Measurements from ENCODE around the gene ZNF774. TPM values are rescaled to one million over a fixed set of nuclear protein-coding genes. Genes with fewer than 3 reads are reported as not detected.

The ZNF774 gene
- total RNA-seq, 1 donor from 2014 or later: 2.1 TPM

GRCh38 chr15:90382320-90382719 is 30.2 kb downstream of the ZNF774 start:
- H3K36me3 ChIP-seq (ENCODE audit: control insufficient read depth in 3 of 3, insufficient read depth in 3 of 3, low read length in 3 of 3): no peaks in the 10 kb centered on the region

GRCh38 chr15:90386221-90386620 is 34.1 kb downstream of the ZNF774 start:
- Histone ChIP-seq H3K36me3 (ENCODE audit: control insufficient read depth in 3 of 3, insufficient read depth in 3 of 3, low read length in 3 of 3) (peaks cover 0 to 9% (median 8%) of the 10 kb centered on the region in 3 donors), H3K9ac (ENCODE audit: low read depth in 1 of 3, low read length in 3 of 3) (no peak overlapping the region), H3K9me3 (ENCODE audit: control insufficient read depth in 3 of 3, low read length in 3 of 3) (no peaks in the 10 kb centered on the region), H3K4me3 (ENCODE audit: low read length in 3 of 3) (no peak overlapping the region), H3K27me3 (ENCODE audit: control insufficient read depth in 3 of 3, insufficient read depth in 3 of 3, low read length in 3 of 3) (no peaks in the 10 kb centered on the region), H3K4me1 (ENCODE audit: control insufficient read depth in 3 of 3, insufficient read depth in 3 of 3, low read length in 3 of 3) (peaks cover 19 to 23% (median 22%) of the 10 kb centered on the region in 3 donors), H3K27ac (ENCODE audit: low read depth, low read length) (no peak overlapping the region)

More at GRCh38 chr15:90382320-90382719, 30.2 kb downstream of the ZNF774 start:
- no peaks in the 10 kb centered on the region for H3K4me1 ChIP-seq (ENCODE audit: control insufficient read depth in 3 of 3, insufficient read depth in 3 of 3, low read length in 3 of 3)
- H3K27me3 ChIP-seq (ENCODE audit: control insufficient read depth in 3 of 3, insufficient read depth in 3 of 3, low read length in 3 of 3): no peaks in the 10 kb centered on the region
- no peak overlapping the region for H3K4me3 ChIP-seq (ENCODE audit: low read length in 3 of 3)
- H3K27ac ChIP-seq (ENCODE audit: low read depth, low read length): no peak overlapping the region
- peaks cover 0 to 4% (median 2%) of the 10 kb centered on the region in 3 donors for H3K9me3 ChIP-seq (ENCODE audit: control insufficient read depth in 3 of 3, low read length in 3 of 3)
- no peak overlapping the region for H3K9ac ChIP-seq (ENCODE audit: low read depth in 1 of 3, low read length in 3 of 3)

GRCh38 chr15:90387534-90388461 is 35.7 kb downstream of the ZNF774 start, which contains the start of gene IQGAP1:
TSS of gene IQGAP1 (plus strand) at chr15:90388242. CDS start at chr15:90388342, 100 bp downstream.
- Histone ChIP-seq H3K4me1 (ENCODE audit: control insufficient read depth in 3 of 3, insufficient read depth in 3 of 3, low read length in 3 of 3) (peaks cover 28 to 37% (median 33%) of the 10 kb centered on the region in 3 donors), H3K27me3 (ENCODE audit: control insufficient read depth in 3 of 3, insufficient read depth in 3 of 3, low read length in 3 of 3) (no peaks in the 10 kb centered on the region), H3K36me3 (ENCODE audit: control insufficient read depth in 3 of 3, insufficient read depth in 3 of 3, low read length in 3 of 3) (peaks cover 0 to 14% (median 11%) of the 10 kb centered on the region in 3 donors), H3K4me3 (ENCODE audit: low read length in 3 of 3) (peak within 1 kb of the TSS; percentile 86 to 94 (median 92)), H3K27ac (ENCODE audit: low read depth, low read length) (peak within 1 kb of the TSS; percentile 91), H3K9ac (ENCODE audit: low read depth in 1 of 3, low read length in 3 of 3) (peak within 1 kb of the TSS; percentile 91 to 96 (median 96)), H3K9me3 (ENCODE audit: control insufficient read depth in 3 of 3, low read length in 3 of 3) (no peaks in the 10 kb centered on the region)

GRCh38 chr15:90388462-90389380 is 36.6 kb downstream of the ZNF774 start:
- Histone ChIP-seq H3K4me3 (ENCODE audit: low read length in 3 of 3) (peak overlapping the region; percentile 86 to 94 (median 92)), H3K4me1 (ENCODE audit: control insufficient read depth in 3 of 3, insufficient read depth in 3 of 3, low read length in 3 of 3) (peaks cover 34 to 37% (median 35%) of the 10 kb centered on the region in 3 donors), H3K27me3 (ENCODE audit: control insufficient read depth in 3 of 3, insufficient read depth in 3 of 3, low read length in 3 of 3) (no peaks in the 10 kb centered on the region), H3K9ac (ENCODE audit: low read depth in 1 of 3, low read length in 3 of 3) (peak overlapping the region; percentile 91 to 96 (median 96)), H3K9me3 (ENCODE audit: control insufficient read depth in 3 of 3, low read length in 3 of 3) (no peaks in the 10 kb centered on the region), H3K36me3 (ENCODE audit: control insufficient read depth in 3 of 3, insufficient read depth in 3 of 3, low read length in 3 of 3) (peaks cover 0 to 14% (median 11%) of the 10 kb centered on the region in 3 donors), H3K27ac (ENCODE audit: low read depth, low read length) (peak overlapping the region; percentile 91)

- Histone ChIP-seq H3K27me3 (ENCODE audit: control insufficient read depth in 3 of 3, insufficient read depth in 3 of 3, low read length in 3 of 3) (no peaks in the 10 kb centered on the region), H3K27ac (ENCODE audit: low read depth, low read length) (peak overlapping the region; percentile 91), H3K4me1 (ENCODE audit: control insufficient read depth in 3 of 3, insufficient read depth in 3 of 3, low read length in 3 of 3) (peaks cover 38 to 43% (median 42%) of the 10 kb centered on the region in 3 donors)
Measured at GRCh38 chr15:90389513-90389912, 37.4 kb downstream of the ZNF774 start.

DNA sequence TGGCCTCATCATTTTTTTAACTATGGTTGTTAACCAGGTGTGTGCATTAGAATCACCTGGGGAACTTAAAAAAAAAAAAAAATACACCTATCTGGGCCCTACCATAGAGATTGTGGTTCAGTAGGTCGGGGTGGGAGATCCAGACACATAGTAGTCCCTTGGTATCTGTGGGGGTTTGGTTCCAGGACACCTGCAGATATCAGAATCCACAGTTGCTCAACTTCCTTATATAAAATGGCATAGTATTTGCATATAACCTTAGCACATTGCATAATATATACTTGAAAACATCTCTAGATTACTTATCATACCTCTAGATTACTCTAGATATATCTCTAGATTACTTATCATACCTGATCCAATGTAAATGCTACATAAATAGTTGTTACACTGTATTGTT is 41.0 kb downstream of the ZNF774 start:
- no peak overlapping the region for H3K9ac ChIP-seq (ENCODE audit: low read depth in 1 of 3, low read length in 3 of 3)
- no peak overlapping the region for H3K4me3 ChIP-seq (ENCODE audit: low read length in 3 of 3)
- peaks cover 0 to 14% (median 11%) of the 10 kb centered on the region in 3 donors for H3K36me3 ChIP-seq (ENCODE audit: control insufficient read depth in 3 of 3, insufficient read depth in 3 of 3, low read length in 3 of 3)
- H3K4me1 ChIP-seq (ENCODE audit: control insufficient read depth in 3 of 3, insufficient read depth in 3 of 3, low read length in 3 of 3): peaks cover 49 to 55% (median 55%) of the 10 kb centered on the region in 3 donors
- no peaks in the 10 kb centered on the region for H3K9me3 ChIP-seq (ENCODE audit: control insufficient read depth in 3 of 3, low read length in 3 of 3)
- no peaks in the 10 kb centered on the region for H3K27me3 ChIP-seq (ENCODE audit: control insufficient read depth in 3 of 3, insufficient read depth in 3 of 3, low read length in 3 of 3)
- H3K27ac ChIP-seq (ENCODE audit: low read depth, low read length): peak overlapping the region; percentile 26

More at GRCh38 chr15:90389513-90389912, 37.4 kb downstream of the ZNF774 start:
- H3K4me3 ChIP-seq (ENCODE audit: low read length in 3 of 3): peak overlapping the region; percentile 86 to 94 (median 92)
- peaks cover 0 to 14% (median 11%) of the 10 kb centered on the region in 3 donors for H3K36me3 ChIP-seq (ENCODE audit: control insufficient read depth in 3 of 3, insufficient read depth in 3 of 3, low read length in 3 of 3)
- H3K9ac ChIP-seq (ENCODE audit: low read depth in 1 of 3, low read length in 3 of 3): peak overlapping the region; percentile 91 to 96 (median 96)
- no peaks in the 10 kb centered on the region for H3K9me3 ChIP-seq (ENCODE audit: control insufficient read depth in 3 of 3, low read length in 3 of 3)

GRCh38 chr15:90394074-90394473 is 42.0 kb downstream of the ZNF774 start:
- peak overlapping the region in 1 of 3 donors; percentile 15 for H3K4me3 ChIP-seq (ENCODE audit: low read length in 3 of 3)
- no peaks in the 10 kb centered on the region for H3K27me3 ChIP-seq (ENCODE audit: control insufficient read depth in 3 of 3, insufficient read depth in 3 of 3, low read length in 3 of 3)
- H3K9ac ChIP-seq (ENCODE audit: low read depth in 1 of 3, low read length in 3 of 3): peak overlapping the region; percentile 5 to 33 (median 13)
- peaks cover 0 to 14% (median 11%) of the 10 kb centered on the region in 3 donors for H3K36me3 ChIP-seq (ENCODE audit: control insufficient read depth in 3 of 3, insufficient read depth in 3 of 3, low read length in 3 of 3)
- no peaks in the 10 kb centered on the region for H3K9me3 ChIP-seq (ENCODE audit: control insufficient read depth in 3 of 3, low read length in 3 of 3)
- peaks cover 49 to 59% (median 55%) of the 10 kb centered on the region in 3 donors for H3K4me1 ChIP-seq (ENCODE audit: control insufficient read depth in 3 of 3, insufficient read depth in 3 of 3, low read length in 3 of 3)
- peak overlapping the region; percentile 59 for H3K27ac ChIP-seq (ENCODE audit: low read depth, low read length)

DNA sequence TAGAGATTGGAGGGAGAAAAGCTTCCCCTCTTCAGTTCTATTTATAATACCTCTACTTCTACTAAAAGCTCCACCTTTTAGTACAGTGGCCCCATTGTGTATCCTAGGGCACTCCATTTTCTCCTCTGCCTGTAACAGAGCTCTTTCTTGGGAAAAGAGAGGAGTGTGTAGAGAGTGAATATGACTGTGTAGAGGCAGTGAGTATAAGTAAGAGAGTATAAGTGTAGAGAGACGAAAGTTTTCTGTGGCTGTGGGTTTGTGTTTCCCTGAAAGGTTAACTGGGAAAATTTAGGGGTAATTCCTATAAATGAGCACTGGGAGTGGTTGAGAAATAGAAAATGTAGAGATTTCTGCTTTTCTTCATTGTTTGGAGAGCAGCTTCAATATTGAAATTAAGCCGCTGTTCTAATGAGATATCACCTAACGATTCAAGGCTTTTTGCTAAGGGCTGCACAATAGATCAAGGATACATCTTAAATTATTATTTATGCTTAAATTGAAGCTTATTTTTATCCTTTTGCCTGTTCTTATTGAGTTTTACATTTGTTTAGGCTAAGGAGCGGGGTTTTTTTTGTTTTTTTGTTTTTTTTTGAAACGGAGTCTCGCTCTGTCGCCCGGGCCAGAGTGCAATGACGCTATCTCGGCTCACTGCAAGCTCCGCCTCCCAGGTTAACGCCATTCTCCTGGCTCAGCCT is 42.8 kb downstream of the ZNF774 start:
- Histone ChIP-seq H3K9me3 (ENCODE audit: control insufficient read depth in 3 of 3, low read length in 3 of 3) (no peaks in the 10 kb centered on the region), H3K27me3 (ENCODE audit: control insufficient read depth in 3 of 3, insufficient read depth in 3 of 3, low read length in 3 of 3) (no peaks in the 10 kb centered on the region), H3K36me3 (ENCODE audit: control insufficient read depth in 3 of 3, insufficient read depth in 3 of 3, low read length in 3 of 3) (peaks cover 0 to 14% (median 11%) of the 10 kb centered on the region in 3 donors), H3K4me3 (ENCODE audit: low read length in 3 of 3) (no peak overlapping the region), H3K4me1 (ENCODE audit: control insufficient read depth in 3 of 3, insufficient read depth in 3 of 3, low read length in 3 of 3) (peaks cover 43 to 53% (median 48%) of the 10 kb centered on the region in 3 donors), H3K9ac (ENCODE audit: low read depth in 1 of 3, low read length in 3 of 3) (peak overlapping the region; percentile 5 to 33 (median 13)), H3K27ac (ENCODE audit: low read depth, low read length) (peak overlapping the region; percentile 59)

DNA sequence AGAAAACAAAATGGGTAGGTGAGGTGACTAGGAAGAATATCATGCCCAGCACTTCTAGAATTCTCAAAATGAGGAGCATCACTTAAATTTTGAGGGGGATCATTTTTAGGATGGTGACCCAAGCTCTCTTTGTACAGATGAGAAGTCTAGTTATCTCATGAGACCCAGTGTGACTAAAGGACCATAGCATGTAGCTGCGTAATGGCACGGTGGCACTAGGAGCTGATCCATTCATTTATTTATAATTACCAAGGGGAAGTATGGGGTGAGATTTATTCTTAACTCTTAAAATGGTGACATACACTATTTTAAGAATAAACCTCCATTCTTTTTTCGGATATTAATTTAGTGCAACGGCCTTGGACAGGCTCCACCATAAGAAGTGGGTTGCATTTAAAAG is 44.2 kb downstream of the ZNF774 start:
- no peaks in the 10 kb centered on the region for H3K27me3 ChIP-seq (ENCODE audit: control insufficient read depth in 3 of 3, insufficient read depth in 3 of 3, low read length in 3 of 3)
- H3K4me3 ChIP-seq (ENCODE audit: low read length in 3 of 3): peak overlapping the region in 1 of 3 donors; percentile 37
- peaks cover 38 to 50% (median 48%) of the 10 kb centered on the region in 3 donors for H3K4me1 ChIP-seq (ENCODE audit: control insufficient read depth in 3 of 3, insufficient read depth in 3 of 3, low read length in 3 of 3)
- H3K36me3 ChIP-seq (ENCODE audit: control insufficient read depth in 3 of 3, insufficient read depth in 3 of 3, low read length in 3 of 3): peaks cover 0 to 4% (median 2%) of the 10 kb centered on the region in 3 donors
- H3K9ac ChIP-seq (ENCODE audit: low read depth in 1 of 3, low read length in 3 of 3): no peak overlapping the region
- H3K9me3 ChIP-seq (ENCODE audit: control insufficient read depth in 3 of 3, low read length in 3 of 3): no peaks in the 10 kb centered on the region
- peak overlapping the region; percentile 59 for H3K27ac ChIP-seq (ENCODE audit: low read depth, low read length)
